Cerebellar cortex (tissue), 1 donor: ENCODE measurements around the gene GSDME.

ENCODE experiments used
- DNase-seq: peaks from one replicate; pipeline ENCODE4 v3.0.0-alpha.2; 2015; ENCODE audit warnings: low spot score

The GSDME gene

DNA sequence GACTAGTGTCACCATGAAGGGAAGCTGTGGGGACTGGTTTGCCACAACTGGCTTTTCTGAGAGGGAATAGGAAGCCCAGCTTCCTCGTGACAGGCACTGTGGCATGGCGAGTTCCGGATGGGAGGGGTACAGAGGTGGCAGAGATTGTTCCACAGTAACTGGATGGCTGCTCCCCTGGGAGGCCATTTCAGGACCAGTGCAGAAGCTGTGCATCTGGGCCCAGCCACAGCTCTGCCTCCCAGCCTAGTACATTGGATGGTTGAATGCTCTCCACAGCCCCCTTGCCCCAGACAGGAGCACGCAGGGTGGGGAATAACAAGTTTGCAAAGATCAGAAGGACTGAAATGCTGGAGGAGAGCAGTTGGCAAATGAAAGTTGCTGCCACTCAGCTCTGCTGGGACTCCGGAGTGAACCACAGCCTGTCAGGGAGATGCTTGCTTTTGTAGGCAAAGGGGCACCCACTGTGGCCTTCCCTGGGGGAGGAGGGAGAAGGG, 51.8 kb downstream of the GSDME start:
- no peak for DNase-seq

DNA sequence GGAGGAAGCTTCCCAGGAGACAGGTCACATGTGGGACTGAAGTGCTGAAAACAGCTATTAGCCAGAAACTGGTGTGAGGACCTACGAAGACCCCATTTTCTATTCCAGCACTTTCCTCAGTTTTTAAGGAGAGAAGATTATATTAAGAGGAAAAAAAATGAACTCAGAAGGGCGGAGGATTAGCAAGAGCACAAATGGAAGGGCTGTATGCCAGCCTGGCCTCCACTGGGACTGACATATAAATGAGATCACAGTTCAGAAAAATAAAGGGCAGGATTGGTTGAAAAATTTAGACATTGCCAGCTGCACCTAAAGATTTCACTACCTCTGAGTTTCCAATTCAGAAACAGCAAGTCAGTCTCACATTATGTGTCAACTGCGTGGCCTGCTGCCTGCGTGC, 53.0 kb downstream of the GSDME start:
- DNase-seq, result no peak

DNA sequence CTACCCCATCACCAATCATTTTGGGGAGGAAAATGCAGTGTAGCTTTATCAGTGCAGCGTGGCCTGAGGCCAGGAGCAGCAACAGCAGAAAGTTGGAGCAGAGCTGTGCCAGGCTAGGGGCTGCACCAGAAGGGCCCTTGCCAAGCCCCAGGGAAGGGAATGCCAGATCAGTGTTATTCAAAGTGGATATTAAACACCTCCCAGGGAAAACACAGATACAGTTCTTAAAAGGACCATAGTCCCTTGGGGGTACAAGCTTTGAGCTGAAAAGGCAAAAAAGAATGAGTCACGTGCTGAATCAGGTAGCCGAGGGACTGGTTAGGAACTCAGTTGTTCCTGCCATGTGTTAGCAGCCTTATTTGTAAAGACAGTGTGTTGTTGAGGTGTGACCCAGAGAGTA, 54.0 kb downstream of the GSDME start:
- DNase-seq, result no peak

DNA sequence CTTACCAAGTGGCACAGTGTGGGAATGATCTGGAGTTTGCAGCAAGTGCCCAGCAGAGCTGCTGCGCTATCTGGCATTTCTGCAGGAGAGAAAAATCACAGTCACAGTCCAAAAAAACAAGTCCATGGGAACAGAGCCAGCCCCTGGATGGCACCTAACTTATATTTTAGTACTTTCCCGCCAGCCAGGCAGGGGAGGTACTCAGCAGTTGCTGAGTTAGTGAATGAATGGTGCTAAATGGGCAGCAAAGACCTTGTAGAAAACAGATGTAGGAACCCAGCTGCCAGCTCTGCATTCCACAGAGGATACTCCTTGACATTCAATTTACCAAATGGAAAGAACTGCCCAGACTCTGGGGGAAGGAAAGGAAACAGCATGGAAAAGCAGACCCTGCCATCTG, 54.5 kb downstream of the GSDME start:
- DNase-seq, result no peak

DNA sequence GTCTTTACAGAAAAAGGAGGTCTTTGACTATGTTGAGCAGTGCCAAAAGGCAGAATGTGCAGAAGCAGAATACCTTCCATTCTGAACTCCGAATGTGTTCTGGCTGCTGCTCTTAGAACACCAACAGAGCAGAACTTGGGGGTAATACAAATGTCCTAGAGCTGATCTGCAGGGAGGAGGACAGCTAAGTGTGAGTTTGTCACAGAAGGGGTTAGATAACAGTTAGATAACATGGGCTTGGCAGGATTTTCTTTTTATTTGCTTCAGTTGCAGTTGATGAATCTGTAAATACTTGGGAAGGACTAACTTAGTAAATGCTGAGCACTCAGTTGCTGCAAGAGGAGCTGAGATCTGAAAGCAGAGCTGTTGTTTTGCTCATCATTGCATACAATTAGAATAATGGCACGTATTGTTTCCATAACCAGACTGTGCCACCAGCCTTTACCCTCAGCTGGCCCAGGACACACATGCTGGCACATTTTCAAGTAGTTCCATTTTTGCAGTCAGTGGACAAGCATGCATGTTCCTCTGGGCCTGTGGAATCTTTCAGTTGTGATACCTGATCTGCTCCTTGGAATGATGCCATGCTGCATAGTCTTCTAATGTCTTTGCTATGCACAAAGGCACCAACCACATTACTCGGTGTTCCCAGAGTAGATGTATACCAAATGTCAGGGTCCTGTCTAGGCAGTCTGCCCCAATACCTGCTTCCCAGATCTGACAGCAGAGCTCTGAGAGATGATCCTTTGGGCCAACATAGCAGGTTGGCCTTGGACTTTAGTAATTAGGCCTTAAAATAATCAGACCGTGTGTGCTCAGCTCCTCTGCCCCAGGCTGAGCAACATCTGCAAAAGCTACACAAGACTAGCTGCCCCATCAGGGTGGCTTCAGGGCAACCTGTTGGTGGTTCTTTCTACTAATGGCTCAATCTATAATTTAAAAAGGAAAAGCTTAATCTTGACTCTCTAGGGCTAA, 55.7 kb downstream of the GSDME start:
- no peak for DNase-seq

DNA sequence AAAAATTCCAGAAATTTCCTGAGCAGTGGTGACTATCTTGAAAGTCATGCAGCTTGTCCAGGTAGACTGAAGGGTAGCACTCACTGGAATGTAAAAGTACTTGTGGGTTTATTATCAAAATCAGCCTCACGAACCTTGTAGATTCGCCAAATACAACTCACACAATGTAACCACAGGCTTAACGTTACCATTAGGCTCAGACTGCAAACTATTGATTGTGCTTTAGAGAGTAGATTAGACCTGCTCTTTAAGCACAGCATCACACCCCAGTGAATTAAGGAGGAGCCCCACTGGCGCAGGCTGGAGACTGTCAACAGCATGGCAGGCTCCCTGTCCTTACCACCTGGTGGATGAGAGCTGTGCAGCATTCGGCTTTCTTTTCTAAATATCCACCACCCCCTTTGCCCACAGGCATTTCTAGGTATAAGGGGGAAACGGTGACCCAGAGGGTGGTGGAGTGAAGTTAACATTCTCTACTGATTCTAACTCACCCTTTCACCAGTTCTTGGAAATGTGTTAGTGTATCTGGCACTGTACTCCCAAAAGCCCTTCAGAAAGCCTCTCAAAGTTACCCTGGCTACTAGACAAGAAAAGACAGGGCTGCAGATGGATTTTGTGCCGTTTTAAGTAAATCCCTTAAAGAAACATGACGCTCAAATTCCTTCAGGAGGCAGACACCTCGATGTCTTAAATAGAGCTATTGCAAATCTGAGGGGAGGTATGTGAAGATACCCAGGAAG, 56.6 kb downstream of the GSDME start:
- no peak for DNase-seq

DNA sequence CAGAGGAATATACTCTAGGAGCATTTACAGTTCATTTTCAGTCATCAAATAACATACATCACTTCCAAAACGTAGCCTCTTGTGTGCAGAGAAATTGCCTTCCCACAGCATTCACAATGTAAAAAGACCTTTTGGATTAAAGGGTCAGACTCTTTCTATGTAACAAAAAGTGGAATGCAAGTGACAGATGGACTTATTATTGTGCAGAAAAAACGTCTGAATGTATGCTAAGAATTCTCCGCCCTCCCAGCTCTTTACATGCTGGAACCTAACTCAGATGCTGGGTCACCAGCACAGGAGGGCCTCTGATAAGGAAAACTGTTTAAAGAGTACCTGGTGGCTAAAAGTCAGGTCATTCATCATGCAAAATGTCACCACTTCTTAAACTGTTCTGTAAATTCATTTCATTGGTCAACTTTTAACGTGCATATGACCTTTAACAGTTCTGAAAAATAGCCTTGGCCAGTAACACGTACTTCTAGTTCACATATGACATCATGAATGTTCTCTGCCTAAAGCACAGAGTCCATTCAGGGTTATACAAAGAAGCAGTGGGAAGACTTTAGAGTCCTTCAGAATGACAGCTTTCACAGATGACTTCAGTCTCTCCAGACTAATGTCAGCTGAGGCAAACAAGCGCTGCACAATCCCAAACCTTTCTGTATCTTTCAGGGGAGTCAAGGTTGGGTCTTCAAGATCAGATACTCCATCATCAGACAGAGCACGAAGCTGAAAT, 58.6 kb downstream of the GSDME start:
- no peak for DNase-seq

DNA sequence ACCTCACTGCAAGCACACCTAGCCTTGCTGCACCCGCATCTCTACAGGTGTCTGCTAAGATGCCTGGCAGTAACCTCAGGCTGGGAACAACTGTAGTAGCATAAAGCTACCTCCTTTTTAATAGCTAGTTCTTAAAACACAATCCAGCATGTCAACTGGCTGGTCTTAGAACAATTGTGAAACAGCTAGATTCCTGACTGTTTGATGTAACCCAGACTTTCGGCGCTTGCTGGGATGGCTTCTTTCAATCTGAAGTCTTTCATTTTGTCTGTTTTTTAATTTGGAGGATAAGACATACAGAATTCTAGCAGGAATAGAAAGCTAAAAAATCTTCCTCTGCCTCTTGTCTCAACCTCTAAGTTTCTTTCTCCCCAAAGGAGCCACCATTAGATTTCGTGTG, 59.8 kb downstream of the GSDME start:
- DNase-seq, result no peak

DNA sequence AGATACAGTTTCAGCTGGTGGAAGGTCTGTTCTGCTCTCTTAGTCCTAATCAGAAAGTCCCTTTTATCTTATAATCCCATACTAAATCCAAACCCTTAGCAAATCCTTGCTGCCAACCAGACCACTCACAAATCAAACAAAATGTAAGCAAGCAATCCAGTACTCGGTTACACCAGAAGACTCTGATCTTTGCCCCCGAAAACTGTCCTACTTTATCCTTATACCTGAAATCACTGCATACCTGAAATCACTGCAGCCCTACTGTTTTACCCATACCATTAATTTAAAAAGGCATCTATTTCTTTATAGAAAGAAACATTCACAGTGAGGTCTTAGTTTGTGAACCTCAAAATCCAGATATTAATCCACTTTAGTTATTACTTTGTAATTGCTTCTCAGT, 64.7 kb downstream of the GSDME start:
- DNase-seq, result no peak

DNA sequence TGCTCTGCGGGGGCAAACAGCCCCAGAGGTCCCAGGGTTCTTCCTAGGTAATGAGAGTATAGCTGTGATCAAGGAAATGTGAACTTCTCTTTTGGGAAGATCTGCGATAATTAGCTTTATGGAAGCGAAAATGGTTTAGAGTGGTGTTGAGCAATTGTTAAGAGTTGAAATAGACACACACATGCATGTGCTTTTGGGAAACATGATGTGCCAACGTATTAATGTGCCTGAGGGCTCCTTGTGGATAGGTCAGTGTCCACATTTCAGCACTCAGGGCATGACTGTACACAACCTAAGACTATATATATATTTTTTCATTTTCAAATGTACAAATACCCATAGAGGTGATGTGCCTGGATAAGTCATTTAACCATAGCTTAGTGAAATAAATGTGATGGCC, 67.0 kb downstream of the GSDME start:
- DNase-seq, result no peak

DNA sequence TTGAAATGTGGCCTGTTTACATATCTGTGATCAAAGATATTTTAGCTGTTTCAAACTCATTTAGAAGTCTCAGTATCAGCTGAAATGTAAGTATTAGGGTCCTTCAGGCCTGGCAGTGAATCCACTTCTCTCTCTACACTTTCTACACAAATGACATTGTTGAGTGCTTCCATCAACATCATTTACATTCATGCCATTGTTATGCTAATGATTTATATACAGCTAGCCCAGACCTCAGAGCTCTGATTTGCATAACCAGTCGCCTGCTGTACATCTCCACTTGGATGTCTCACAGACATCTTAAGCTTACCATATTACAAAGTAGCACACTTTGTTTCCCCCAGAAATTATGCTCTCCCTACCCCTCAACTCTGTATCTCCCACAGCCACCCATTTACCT, 71.6 kb downstream of the GSDME start:
- no peak for DNase-seq

DNA sequence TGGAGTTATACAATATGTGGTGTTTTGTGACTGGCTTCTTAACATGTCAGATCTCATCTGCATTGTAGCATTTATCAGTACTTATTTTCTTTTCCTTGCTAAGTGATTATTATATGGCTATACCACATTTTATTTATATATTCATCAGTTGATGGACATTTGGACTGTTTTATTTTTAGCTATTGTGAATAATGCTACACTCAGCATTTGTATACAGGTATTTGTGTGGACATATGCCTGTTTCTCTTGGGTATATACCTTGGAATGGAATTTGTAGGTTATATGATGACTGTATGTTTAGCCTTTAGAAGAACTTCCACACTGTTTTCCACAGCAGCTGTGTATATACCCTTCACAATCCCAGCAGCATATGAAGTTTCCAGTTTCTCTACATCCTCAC, 86.5 kb downstream of the GSDME start:
- no peak for DNase-seq

DNA sequence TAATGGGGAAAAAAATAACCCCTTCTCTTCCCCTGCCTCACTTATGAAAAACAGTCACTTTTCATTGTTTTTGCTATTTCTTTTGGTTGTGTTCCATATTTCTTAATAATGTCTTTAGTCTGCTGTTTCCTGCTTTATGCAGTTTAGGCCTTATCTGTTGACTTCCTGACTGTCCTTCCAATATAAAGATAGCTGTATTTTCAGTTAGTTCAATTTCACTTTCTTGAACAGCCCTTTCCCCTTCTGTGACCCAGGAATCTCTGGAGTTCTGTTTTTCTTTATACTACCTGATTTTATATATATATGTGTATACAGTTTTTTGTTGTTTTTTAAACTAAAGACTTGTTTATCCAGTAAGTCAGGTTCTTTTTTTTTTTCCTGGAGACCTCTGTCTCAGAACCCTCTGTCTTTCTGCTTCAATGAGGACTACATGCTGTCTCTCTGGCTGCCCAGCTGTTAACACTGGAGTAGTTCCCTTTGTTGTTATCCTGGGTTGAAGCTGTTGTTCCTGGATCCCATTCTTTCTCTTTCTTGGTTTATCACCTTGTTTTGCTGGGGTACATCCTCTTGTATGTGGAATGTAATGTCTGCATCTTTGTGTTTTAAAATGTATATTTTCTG, 87.2 kb downstream of the GSDME start:
- no peak for DNase-seq

DNA sequence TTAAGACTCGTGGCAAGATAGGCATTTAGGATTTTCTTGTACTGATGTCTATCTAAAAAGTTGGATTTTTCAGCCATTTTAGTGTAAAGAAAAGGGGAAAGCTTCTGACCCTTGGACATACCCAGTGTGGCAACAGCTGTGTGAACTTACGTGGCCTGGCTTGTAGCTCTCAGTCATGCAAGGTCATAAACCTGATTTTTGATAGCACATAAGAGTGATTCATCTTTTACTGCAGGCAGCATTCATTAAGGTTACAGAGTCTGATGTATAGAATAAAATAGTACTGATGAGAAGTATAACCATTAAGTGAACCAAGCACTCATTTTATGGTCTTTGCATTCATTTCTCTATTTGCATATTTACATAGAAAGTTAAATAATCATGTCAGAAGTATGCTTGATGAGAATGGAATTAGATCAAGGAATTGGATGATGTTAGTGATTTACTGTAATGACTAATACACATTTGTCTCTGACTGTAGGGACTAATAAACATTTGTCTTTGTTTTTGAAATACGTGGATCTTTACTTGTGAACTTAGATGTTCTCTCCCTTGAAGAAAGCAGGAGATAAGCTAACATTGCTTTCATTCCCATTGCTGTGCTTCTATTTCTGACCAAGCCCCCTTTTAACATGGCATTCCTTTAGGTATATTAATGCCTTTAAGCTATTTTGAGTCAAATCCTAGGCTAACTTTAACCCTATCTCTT, 88.2 kb downstream of the GSDME start:
- no peak for DNase-seq

DNA sequence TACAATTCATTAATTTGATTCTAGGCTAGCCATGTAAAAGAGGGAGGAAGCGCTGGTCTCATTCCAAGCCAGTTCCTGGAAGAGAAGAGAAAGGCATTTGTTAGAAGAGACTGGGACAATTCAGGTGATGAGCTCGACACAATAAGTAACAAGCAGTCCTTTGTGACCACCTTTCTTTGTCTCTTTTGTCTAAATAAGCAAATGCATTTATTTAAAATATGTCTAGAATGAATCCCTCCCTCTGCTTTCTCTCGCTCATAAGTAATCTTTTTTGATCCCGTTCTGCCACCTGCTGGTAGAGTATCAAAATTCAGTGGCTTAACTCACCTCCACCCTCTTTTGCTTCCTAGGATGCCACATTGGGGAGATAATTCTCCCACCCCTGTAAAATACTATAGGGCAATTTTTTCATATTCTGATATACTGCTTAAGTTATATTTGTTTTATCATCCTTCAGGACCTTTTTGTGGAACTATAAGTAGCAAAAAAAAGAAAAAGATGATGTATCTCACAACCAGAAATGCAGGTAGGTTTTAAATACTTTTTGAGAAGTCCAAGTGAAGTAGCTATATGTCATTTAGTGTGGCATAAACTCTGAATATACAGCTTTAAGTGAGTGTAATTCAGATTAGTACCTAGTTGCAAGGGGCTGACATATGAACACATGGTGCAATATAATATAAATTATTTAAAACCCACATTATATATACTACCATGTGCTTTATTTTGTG, 91.5 kb downstream of the GSDME start:
- DNase-seq, result peak; percentile 60

DNA sequence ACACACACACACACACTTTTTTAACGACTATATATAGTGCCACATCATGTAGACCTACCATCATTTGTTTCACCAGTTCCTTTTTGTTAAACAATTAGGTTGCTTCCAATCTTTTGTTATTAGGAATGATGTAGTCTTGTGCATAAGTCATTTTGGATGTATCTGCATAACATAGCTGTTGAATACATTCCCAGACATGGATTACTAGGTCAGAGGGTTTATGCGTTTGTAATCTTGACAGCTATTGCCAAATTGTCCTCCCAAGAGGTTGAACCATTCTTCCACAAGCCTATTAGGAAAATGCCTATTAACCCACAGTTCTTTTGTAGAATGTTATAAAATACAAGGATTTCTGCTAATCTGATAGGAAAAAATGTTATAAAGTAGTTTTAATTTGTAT, 96.7 kb downstream of the GSDME start:
- no peak for DNase-seq

DNA sequence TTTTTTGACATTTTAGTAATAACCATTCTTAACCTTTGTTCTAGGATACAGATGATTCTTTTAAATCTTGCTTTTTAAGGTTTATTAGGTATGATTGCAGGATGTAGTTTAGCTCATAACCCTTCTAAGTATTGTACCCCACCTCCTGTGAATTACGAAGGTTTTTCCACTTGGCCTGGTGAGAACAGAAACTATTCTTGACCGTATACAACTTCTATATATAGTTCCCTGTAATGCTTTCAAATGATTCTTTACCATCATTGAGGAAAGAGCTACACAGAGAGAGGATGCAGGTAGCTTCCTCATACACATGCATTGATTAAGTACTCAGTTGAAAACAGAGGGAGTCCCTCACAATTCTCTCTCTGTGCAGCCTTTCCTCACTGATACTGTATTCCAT, 97.8 kb downstream of the GSDME start:
- DNase-seq, result no peak

DNA sequence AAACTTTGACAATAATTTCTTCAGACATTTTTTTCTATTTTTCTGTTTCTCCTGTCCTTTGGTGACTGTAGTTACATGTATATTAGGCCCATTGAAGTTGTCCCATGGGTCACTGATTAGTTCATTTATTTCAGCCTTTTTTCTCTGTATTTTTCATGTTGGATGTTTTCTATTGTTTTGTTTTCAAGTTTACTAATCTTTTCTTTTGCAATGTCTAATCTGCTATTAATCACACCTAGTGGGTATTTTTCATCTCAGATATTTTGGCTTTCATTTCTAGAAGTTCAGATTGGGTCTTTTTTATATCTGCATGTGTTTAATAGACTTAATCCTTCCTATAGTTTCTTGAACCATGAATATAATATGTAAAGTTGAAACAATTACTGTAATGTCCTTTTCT, 99.3 kb downstream of the GSDME start:
- no peak for DNase-seq

DNA sequence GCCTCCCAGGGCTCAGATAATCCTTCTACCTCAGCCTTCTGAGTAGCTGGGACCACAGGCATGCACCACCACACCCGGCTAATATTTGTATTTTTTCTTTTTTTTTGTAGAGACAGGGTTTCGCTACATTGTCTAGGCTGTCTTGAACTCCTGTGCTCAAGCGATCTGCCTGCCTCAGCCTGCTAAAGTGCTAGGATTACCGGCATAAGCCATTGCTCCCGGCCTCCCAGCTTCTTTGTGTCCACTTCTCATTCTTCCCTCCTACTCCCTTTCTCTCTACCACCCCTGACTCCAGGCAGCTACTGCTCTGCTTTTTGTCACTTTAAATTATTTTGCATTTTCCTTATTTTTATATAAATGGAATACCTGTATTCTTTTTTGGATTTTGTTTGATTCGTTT, 100.7 kb downstream of the GSDME start:
- DNase-seq, result no peak

DNA sequence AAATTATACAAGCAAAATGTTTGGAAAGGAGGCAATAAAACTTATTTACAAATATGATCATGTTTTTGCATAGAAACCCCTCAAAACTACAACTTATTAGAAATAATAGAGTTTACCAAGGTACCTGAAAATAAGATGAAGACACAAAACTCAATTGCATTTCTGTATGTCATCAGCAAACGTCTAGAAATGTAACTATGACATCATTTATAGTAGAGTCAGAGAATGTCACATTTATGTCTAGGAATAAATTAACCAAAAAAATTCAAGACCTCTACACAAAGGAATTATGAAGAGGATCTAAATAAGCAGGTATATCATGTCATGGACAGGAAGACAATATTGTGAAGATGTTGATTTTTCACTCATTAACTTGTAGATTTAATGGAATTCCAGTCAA, 103.0 kb downstream of the GSDME start:
- no peak for DNase-seq
